NCI-H748 treated with DMSO at 0.1 percent for 48 hours (cell line): Measurements from ENCODE around the gene RAMACL.
"Not testable (repeated sequence)": the region's sequence is repeated elsewhere in the genome, so short reads cannot be mapped to it uniquely, and the experiment has no call there.

Source experiments
- DNase-seq: peaks from one replicate; lab custom pipeline; 2025; lab: John Stamatoyannopoulos, UW

Gene RAMACL

GRCh38 chr6:166586424-166587156, at the start of gene RAMACL:
Gene RAMACL (minus strand): TSS chr6:166586678. CDS start chr6:166586477, 201 bp downstream.
- DNase-seq, result no peak

DNA sequence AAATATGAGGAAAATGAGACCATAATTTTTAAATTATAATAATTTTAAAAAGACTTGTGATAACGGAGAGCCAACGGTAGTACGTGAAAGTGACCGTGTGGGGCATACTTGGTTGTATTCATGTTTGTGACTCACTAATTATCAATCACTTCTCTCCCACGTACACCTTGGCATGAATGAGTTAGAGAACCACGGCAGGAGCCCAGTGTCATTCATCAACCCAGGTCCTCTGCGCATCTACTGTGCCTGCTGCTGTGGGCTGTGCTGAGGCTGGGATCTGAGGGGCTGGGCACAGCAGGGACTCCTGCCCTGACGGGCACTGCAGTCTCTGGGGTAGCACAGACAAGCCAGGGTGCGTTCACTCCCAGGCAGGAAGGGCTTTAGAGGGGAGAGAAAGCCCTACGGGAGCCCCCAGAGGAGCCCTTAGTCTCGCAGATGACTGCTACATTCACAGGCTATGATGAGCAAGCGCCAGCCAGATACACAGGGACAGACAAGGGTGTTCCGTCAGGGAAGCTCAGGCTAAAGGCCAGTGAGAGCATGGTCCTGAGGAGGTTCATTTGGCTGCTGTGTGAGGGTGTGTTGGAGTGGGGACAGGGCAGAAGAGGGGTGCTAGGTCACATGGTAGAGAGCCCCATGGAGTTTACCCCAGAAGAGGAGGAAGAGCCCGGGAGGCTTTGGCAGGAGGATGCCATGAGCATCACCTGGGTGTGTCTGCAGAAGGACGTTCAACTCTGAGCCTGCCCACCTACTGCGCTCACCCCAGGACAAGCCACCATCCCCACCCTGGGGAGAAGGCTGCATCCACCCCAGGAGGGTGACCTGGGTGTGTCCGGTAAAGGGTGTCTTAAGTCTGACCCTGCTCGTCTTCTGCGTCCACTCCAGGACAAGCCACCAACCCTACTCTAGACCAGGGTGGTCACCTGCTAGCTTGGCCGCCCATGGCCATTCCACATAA, 48.8 kb upstream of the RAMACL start:
- no peak for DNase-seq

DNA sequence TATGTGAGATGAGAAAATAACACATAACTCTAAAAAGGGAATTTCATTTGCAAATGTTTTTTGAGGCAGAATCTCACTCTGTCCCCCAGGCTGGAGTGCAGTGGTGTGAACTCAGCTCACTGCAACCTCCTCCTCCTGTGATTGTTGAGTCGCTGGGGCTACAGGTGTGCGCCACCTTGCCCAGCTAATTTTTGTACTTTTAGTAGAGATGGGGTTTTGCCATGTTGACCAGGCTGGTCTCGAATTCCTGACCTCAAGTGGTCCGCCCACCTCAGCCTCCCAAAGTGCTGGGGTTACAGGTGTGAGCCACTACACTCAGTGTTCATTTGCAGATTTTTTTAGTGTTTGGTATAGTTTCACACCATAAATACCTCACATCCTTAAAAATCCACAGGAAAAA, 48.1 kb upstream of the RAMACL start:
- DNase-seq, result not testable (repeated sequence)

- DNase-seq, result no peak
Observed at GRCh38 chr6:166633732-166634535, 47.5 kb upstream of the RAMACL start.

DNA sequence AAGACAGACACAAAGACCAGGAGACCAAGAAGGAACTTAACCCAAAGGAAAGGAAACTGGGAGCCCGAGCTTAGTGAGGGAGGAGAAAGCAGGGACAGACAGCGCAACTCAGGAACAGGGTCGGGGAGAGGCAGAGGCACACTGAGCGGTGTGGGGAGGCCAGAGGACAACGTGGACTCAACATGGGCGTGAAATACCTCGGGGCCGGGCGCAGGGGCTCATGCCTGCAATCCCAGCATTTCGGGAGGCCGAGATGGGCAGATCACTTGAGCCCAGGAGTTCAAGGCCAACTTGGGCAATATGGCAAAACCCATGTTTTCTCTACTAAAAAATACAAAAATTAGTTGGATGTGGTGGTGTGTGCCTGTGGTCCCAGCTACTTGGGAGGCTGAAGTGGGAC, 46.3 kb upstream of the RAMACL start:
- DNase-seq, result no peak

DNA sequence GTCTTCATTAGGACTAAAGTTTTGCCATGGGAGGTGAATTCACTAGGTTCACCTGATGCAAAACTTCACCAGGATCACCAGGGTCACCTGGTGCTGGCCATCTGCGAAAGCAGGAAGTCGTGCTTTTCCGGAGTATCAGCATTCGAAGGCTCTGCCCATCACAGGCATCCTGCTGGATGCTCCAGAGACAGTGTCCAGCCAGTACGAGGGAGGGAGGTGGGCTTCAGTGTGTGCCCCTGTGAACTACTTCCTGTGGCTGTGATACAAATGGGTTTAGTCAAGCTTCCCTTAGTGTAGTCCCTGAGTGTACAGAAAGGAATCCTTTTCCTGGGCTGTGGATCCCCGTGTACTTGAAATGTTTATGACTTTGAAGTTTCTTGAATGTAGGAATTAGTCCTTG, 44.0 kb upstream of the RAMACL start:
- DNase-seq, result no peak

- no peak for DNase-seq
Observed at GRCh38 chr6:166629628-166630027, 43.1 kb upstream of the RAMACL start.

- peak; percentile 30 for DNase-seq
Observed at GRCh38 chr6:166627875-166628801, 41.7 kb upstream of the RAMACL start.

GRCh38 chr6:166627033-166627874, 40.8 kb upstream of the RAMACL start, which contains the start of gene RPS6KA2:
Gene RPS6KA2 (minus strand): TSS chr6:166627251. CDS start chr6:166627019, 232 bp downstream.
- peak; percentile 96 for DNase-seq

GRCh38 chr6:166626177-166627032, 39.9 kb upstream of the RAMACL start:
- peak; percentile 50 for DNase-seq

DNA sequence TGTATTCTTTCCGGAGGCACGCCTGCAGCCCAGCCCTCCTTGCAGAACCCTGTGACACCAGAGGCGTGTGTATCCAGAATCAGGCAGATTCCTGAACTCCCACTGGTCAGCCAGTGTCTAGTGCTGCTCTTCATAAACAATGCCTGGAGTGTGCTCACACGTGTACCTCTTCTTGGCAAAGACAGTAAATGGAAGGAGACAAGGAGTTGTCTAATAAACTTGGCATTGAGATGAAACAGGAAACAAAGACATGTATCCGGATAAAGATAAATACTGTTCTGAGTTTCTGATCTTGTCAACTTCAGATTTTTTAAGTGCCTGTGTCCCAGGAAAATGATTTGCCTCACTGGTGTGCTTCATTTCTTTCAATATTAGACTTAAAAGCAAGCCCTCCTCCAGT, 38.9 kb upstream of the RAMACL start:
- no peak for DNase-seq

DNA sequence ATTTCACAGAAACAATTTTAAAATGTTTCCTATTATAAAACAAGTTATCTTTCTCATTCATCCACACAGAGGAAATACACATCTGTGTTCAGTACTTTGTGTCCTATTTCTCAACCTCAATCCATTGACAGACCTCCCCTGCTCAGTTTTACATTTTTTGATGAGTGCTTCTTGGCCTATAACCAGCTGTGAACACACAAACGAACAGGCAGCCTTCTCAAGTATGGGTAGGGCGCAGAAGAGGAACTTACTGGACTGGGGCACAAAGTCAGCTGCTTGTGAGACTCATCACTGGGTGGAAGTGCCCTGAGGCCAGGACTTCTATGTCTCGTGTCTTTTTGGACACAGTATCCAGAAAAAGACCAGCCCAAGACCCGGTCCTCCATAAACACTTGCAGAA, 37.8 kb upstream of the RAMACL start:
- DNase-seq, result no peak

DNA sequence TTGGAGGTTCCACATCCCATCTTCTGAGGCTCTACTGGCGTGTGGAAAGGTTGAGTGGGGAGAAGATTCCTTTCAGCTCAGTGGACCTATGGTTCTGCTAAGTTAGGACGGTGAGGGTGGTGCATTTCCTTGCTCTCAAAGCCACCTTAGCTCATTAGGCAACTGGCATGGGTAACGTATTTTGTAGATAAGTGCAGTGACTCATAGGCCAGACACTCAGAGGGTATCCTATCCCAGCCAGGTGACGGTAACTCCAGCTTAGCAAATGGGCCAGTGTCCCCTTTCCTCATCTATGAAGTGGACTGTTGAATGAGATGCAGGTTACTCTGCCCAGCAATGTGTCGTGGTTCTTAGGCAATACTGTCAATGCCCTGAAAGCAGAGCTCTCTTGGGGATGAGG, 36.8 kb upstream of the RAMACL start:
- DNase-seq, result no peak

DNA sequence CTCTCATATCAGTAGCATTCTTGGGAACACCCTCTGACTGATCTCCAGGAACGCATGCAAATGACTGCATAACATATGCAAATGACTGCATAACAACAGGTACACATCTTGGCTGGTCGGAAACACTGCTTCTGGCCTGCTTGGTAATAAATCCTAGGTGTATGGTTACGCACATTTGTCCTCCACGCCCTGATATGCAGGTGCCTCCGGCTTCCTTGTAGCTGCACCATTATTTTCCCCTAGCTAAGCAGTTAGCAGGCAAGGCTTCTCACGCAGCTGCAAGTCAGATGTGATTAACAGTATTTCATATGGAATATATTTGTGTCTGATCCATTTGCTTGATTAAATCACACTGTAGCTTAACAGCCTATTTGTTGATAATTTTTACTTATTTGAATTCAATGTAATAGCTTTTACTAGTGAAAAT, 34.6 kb upstream of the RAMACL start:
- no peak for DNase-seq

GRCh38 chr6:166620478-166621113, 34.1 kb upstream of the RAMACL start:
- no peak for DNase-seq

- no peak for DNase-seq
Observed at GRCh38 chr6:166619912-166620311, 33.4 kb upstream of the RAMACL start.

- DNase-seq, result no peak
Observed at GRCh38 chr6:166618866-166619761, 32.6 kb upstream of the RAMACL start.
